ENCODE measurements around the gene TRIM7. TPM values are rescaled to one million over a fixed set of nuclear protein-coding genes. Genes with fewer than 3 reads are reported as not detected.
A peak's percentile ranks its signal among the peaks of the same experiment; 100 is the strongest.

Gene TRIM7
- total and polyA plus RNA-seq, 2 of the 4 experiments (the other 2 are of a cell fraction): 0.54 to 1.0 TPM

GRCh38 chr5:181151146-181151545 is 53.9 kb downstream of the TRIM7 start:
- Histone ChIP-seq H3K27me3 (ENCODE audit: control insufficient read depth, insufficient read depth, low read length) (no peaks in the 10 kb centered on the region; the same call in 1 of the 2 replicates), H3K23ac (ENCODE audit: low read depth, low read length) (no peak overlapping the region), H4K5ac (ENCODE audit: low read depth, low read length) (no peak overlapping the region), H3K14ac (replicated peaks; ENCODE audit: low read depth, low read length) (no peak overlapping the region), H3K4me3 (ENCODE audit: insufficient read depth, low read depth, low read length) (no peak overlapping the region), H4K20me1 (ENCODE audit: insufficient read depth, low read length) (no peaks in the 10 kb centered on the region), H3K18ac (ENCODE audit: low read depth, low read length) (no peak overlapping the region), H3K27ac (ENCODE audit: insufficient read depth, low read length) (no peak overlapping the region), H2BK5ac (ENCODE audit: low read depth, low read length, poor library complexity, severe bottlenecking) (no peak overlapping the region), H2AFZ (replicated peaks; ENCODE audit: low read length, poor library complexity) (peak overlapping the region; percentile 21), H3K4ac (ENCODE audit: low read depth, low read length) (no peak overlapping the region), H2BK20ac (ENCODE audit: low read depth, low read length) (no peak overlapping the region), H3K56ac (ENCODE audit: extremely low read depth, insufficient read depth, low read length) (no peak overlapping the region), H3K9ac (ENCODE audit: low read depth, low read length) (no peak overlapping the region), H2AK5ac (ENCODE audit: low read depth, low read length) (no peak overlapping the region), H3K4me2 (ENCODE audit: low read depth, low read length) (no peak overlapping the region), H3K4me1 (ENCODE audit: control insufficient read depth, insufficient read depth, low read length) (no peaks in the 10 kb centered on the region; the same call in 1 of the 2 replicates), H3K9me3 (ENCODE audit: control insufficient read depth, insufficient read depth, low read length) (no peaks in the 10 kb centered on the region), H2AK9ac (replicated peaks; ENCODE audit: low read depth, low read length, poor library complexity) (peak overlapping the region; percentile 15), H2BK15ac (ENCODE audit: low read depth, low read length) (no peak overlapping the region), H3K79me1 (ENCODE audit: low read depth in 1 of 2, low read length in 2 of 2) (no peaks in the 10 kb centered on the region), H4K8ac (ENCODE audit: low read depth in 2 of 2, low read length in 2 of 2) (no peak overlapping the region), H3K36me3 (ENCODE audit: control insufficient read depth, insufficient read depth, low read length) (no peaks in the 10 kb centered on the region), H3K9me1 (ENCODE audit: insufficient read depth, low read length) (no peaks in the 10 kb centered on the region), H4K91ac (ENCODE audit: insufficient read depth, low read depth, low read length) (no peak overlapping the region), H2BK120ac (ENCODE audit: low read depth, low read length) (no peak overlapping the region)
- in situ Hi-C loops (cut with MboI; ENCODE audit: low sequenced_read_pairs): loop anchor here (5.0 to 10.0 kb wide), 2 partner anchors 276 to 369 kb away; no protein-coding TSS in a partner anchor
- 0 out of 2 replicates have a peak, but pooled peaks have one; percentile 11 for ATAC-seq (ENCODE audit: low read depth)
- ChIA-PET CTCF (no interaction called here), POLR2A (ENCODE audit: unreplicated experiment) (no interaction called here)
- intact Hi-C loops (cut with micrococcal nuclease): no loop called here
- BruUV-seq (replicated peaks): no TSS peak
- dilution Hi-C loops (cut with HindIII; ENCODE audit: low sequenced_read_pairs, unreplicated experiment): no loop called here
- WGBS, 2 experiments (ENCODE audit: extremely low coverage in 2 of 2, insufficient read length in 1 of 2): 7% methylated on average over 5 of the region's 9 CpGs; no CpG with 5 or more reads in 1 of the 2 experiments
- TF ChIP-seq MAFK (IDR thresholded peaks at IDR 0.05; ENCODE audit: low read depth, low read length): no peak
- no peak for TF ChIP-seq CEBPB (IDR thresholded peaks at IDR 0.05; ENCODE audit: low read depth, low read length)
- TF ChIP-seq MXI1 (IDR thresholded peaks at IDR 0.05; ENCODE audit: borderline replicate concordance, low read depth, low read length): no peak
- no peak for TF ChIP-seq BHLHE40 (IDR thresholded peaks at IDR 0.05; ENCODE audit: low read depth, low read length)
- no peak for TF ChIP-seq MAZ (IDR thresholded peaks at IDR 0.05; ENCODE audit: borderline replicate concordance, low read depth, low read length)
- TF ChIP-seq, protein P1, sequence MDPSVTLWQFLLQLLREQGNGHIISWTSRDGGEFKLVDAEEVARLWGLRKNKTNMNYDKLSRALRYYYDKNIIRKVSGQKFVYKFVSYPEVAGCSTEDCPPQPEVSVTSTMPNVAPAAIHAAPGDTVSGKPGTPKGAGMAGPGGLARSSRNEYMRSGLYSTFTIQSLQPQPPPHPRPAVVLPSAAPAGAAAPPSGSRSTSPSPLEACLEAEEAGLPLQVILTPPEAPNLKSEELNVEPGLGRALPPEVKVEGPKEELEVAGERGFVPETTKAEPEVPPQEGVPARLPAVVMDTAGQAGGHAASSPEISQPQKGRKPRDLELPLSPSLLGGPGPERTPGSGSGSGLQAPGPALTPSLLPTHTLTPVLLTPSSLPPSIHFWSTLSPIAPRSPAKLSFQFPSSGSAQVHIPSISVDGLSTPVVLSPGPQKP (IDR thresholded peaks at IDR 0.05; ENCODE audit: borderline replicate concordance, low read depth, low read length): no peak
- no peak for TF ChIP-seq SMC3 (IDR thresholded peaks at IDR 0.05; ENCODE audit: low read depth, low read length)
- no peak for TF ChIP-seq NFE2L2 (IDR thresholded peaks at IDR 0.05; ENCODE audit: low read depth, low read length)
- no peak for TF ChIP-seq RAD21 (IDR thresholded peaks at IDR 0.05; ENCODE audit: low read length)
- no peak for TF ChIP-seq POLR2A (IDR thresholded peaks at IDR 0.05; ENCODE audit: low read depth, low read length)
- no peak for TF ChIP-seq USF2 (IDR thresholded peaks at IDR 0.05; ENCODE audit: low read depth, low read length)
- TF ChIP-seq, protein P2, sequence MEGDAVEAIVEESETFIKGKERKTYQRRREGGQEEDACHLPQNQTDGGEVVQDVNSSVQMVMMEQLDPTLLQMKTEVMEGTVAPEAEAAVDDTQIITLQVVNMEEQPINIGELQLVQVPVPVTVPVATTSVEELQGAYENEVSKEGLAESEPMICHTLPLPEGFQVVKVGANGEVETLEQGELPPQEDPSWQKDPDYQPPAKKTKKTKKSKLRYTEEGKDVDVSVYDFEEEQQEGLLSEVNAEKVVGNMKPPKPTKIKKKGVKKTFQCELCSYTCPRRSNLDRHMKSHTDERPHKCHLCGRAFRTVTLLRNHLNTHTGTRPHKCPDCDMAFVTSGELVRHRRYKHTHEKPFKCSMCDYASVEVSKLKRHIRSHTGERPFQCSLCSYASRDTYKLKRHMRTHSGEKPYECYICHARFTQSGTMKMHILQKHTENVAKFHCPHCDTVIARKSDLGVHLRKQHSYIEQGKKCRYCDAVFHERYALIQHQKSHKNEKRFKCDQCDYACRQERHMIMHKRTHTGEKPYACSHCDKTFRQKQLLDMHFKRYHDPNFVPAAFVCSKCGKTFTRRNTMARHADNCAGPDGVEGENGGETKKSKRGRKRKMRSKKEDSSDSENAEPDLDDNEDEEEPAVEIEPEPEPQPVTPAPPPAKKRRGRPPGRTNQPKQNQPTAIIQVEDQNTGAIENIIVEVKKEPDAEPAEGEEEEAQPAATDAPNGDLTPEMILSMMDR (conservative IDR thresholded peaks at IDR 0.05; ENCODE audit: low read depth, low read length): no peak
- no peak for TF ChIP-seq CHD1 (IDR thresholded peaks at IDR 0.05; ENCODE audit: low read depth, low read length)
- no peak for TF ChIP-seq FOS (IDR thresholded peaks at IDR 0.05; ENCODE audit: low read depth, low read length)
- no peak for TF ChIP-seq RFX5 (IDR thresholded peaks at IDR 0.05; ENCODE audit: low read depth, low read length)
- DNase-seq: no peak

All from IMR-90 (cell line).